AG04449 (cell line): ENCODE measurements around the gene UPP1.
A peak's percentile ranks its signal among the peaks of the same experiment; 100 is the strongest.

ENCODE experiments used
- CTCF ChIA-PET: fragments of 350-600 bp; formaldehyde crosslinking; extraction: SDS; loops from one replicate; lab custom pipeline; 2021; ENCODE audit warnings: antibody characterized with exemption; lab: Yijun Ruan, JAX
- POLR2A ChIA-PET: fragments of 400-600, 350-600 bp; formaldehyde crosslinking; extraction: SDS; loops from one replicate; lab custom pipeline; 2020; ENCODE audit warnings: antibody characterized with exemption, inconsistent platforms; lab: Yijun Ruan, JAX
- DNase-seq: peaks from one replicate; pipeline ENCODE4 v3.0.0-alpha.2; 2010; ENCODE audit warnings: low read depth, low spot score
- H3K4me3 ChIP-seq: 2 replicates; pipeline ENCODE4 v1.5.1; 2011; ENCODE audit warnings: low read depth, mild to moderate bottlenecking, control low read depth, low read length
- CTCF ChIP-seq: IDR thresholded peaks from one replicate; pipeline ENCODE4 v1.5.1; 2011; ENCODE audit warnings: mild to moderate bottlenecking, moderate library complexity, low read length, control low read depth, inconsistent platforms; ENCODE audit not compliant: insufficient read depth; ENCODE audit errors: missing control alignments

UPP1 gene

GRCh38 chr7:48097521-48098231 is 8.6 kb downstream of the UPP1 start:
- CTCF ChIA-PET = interaction anchor here (1.4 to 15.8 kb wide), 3 partner anchors 13 to 107 kb away, joined by 3 to 320 read pairs (median 56); no protein-coding TSS in a partner anchor
- no peak for DNase-seq
- POLR2A ChIA-PET = no interaction called here
- TF ChIP-seq CTCF = no peak
- H3K4me3 ChIP-seq = no peak overlapping the region

GRCh38 chr7:48098846-48099245 is 9.8 kb downstream of the UPP1 start:
- DNase-seq = no peak
- ChIA-PET CTCF (interaction anchor here (1.4 to 15.8 kb wide), 3 partner anchors 11 to 108 kb away, joined by 3 to 320 read pairs (median 56); no protein-coding TSS in a partner anchor), POLR2A (no interaction called here)
- H3K4me3 ChIP-seq = no peak overlapping the region
- TF ChIP-seq CTCF = no peak

GRCh38 chr7:48099781-48100180 is 10.7 kb downstream of the UPP1 start:
- no peak for TF ChIP-seq CTCF
- no peak overlapping the region for H3K4me3 ChIP-seq
- POLR2A ChIA-PET = no interaction called here
- no peak for DNase-seq
- CTCF ChIA-PET = interaction anchor here (5.9 to 15.8 kb wide), 2 partner anchors 10 to 109 kb away, joined by 56 to 320 read pairs; no protein-coding TSS in a partner anchor

- no peak for TF ChIP-seq CTCF
- DNase-seq = no peak
- no peak overlapping the region for H3K4me3 ChIP-seq
- ChIA-PET POLR2A (no interaction called here), CTCF (interaction anchor here (1.0 to 15.8 kb wide), 4 partner anchors 9 to 157 kb away, joined by 3 to 320 read pairs (median 34); no protein-coding TSS in a partner anchor)
These were observed 12.3 kb downstream of the UPP1 start for GRCh38 chr7:48101352-48101751.

- H3K4me3 ChIP-seq = no peak overlapping the region
- CTCF ChIA-PET = interaction anchor here (1.0 to 15.8 kb wide), 8 partner anchors 8 to 158 kb away, joined by 3 to 320 read pairs (median 8); no protein-coding TSS in a partner anchor
- no peak for DNase-seq
- POLR2A ChIA-PET = no interaction called here
- TF ChIP-seq CTCF = peak; percentile 13
These were observed 12.9 kb downstream of the UPP1 start for GRCh38 chr7:48101968-48102367.

GRCh38 chr7:48102530-48102929 is 13.5 kb downstream of the UPP1 start:
- H3K4me3 ChIP-seq = no peak overlapping the region
- POLR2A ChIA-PET = no interaction called here
- DNase-seq = no peak
- CTCF ChIA-PET = interaction anchor here (1.0 to 15.8 kb wide), 8 partner anchors 8 to 158 kb away, joined by 3 to 320 read pairs (median 8); no protein-coding TSS in a partner anchor
- TF ChIP-seq CTCF = no peak
